Measurements from ENCODE around the gene VPS13D.

VPS13D gene

GRCh38 chr1:12543740-12544154 is 313.9 kb downstream of the VPS13D start:
- TF ChIP-seq CTCF (IDR thresholded peaks at IDR 0.05; ENCODE audit: control extremely low read depth, extremely low read depth, low read depth, missing control alignments), result no peak
- ChIA-PET CTCF (no interaction called here), POLR2A (no interaction called here)
- DNase-seq (ENCODE audit: extremely low spot score), result no peak

- no peak for DNase-seq (ENCODE audit: extremely low spot score)
- CTCF ChIA-PET, result no interaction called here
- POLR2A ChIA-PET, result no interaction called here
- no peak for TF ChIP-seq CTCF (IDR thresholded peaks at IDR 0.05; ENCODE audit: control extremely low read depth, extremely low read depth, low read depth, missing control alignments)
These were observed 314.5 kb downstream of the VPS13D start for GRCh38 chr1:12544357-12544756.

GRCh38 chr1:12544992-12545391 is 315.2 kb downstream of the VPS13D start:
- DNase-seq (ENCODE audit: extremely low spot score), result no peak
- CTCF ChIA-PET, result no interaction called here
- no peak for TF ChIP-seq CTCF (IDR thresholded peaks at IDR 0.05; ENCODE audit: control extremely low read depth, extremely low read depth, low read depth, missing control alignments)
- POLR2A ChIA-PET, result no interaction called here

GRCh38 chr1:12546771-12547585 is 317.1 kb downstream of the VPS13D start:
- DNase-seq (ENCODE audit: extremely low spot score), result peak; percentile 15
- no peak for TF ChIP-seq CTCF (IDR thresholded peaks at IDR 0.05; ENCODE audit: control extremely low read depth, extremely low read depth, low read depth, missing control alignments)
- ChIA-PET POLR2A (no interaction called here), CTCF (no interaction called here)

GRCh38 chr1:12547586-12548225 is 317.9 kb downstream of the VPS13D start:
- POLR2A ChIA-PET, result no interaction called here
- CTCF ChIA-PET, result no interaction called here
- peak; percentile 13 for DNase-seq (ENCODE audit: extremely low spot score)
- no peak for TF ChIP-seq CTCF (IDR thresholded peaks at IDR 0.05; ENCODE audit: control extremely low read depth, extremely low read depth, low read depth, missing control alignments)

GRCh38 chr1:12548279-12548972 is 318.6 kb downstream of the VPS13D start:
- TF ChIP-seq CTCF (IDR thresholded peaks at IDR 0.05; ENCODE audit: control extremely low read depth, extremely low read depth, low read depth, missing control alignments), result no peak
- POLR2A ChIA-PET, result no interaction called here
- CTCF ChIA-PET, result no interaction called here

More at GRCh38 chr1:12548279-12548972, 318.6 kb downstream of the VPS13D start:
- no peak for DNase-seq (ENCODE audit: extremely low spot score)
